Mesothelial cell of epicardium (in vitro differentiated cells): Measurements from ENCODE around the gene IL1F10. TPM values are rescaled to one million over a fixed set of nuclear protein-coding genes. Genes with fewer than 3 reads are reported as not detected.

ENCODE experiments used
- DNase-seq, 2 experiments: peaks; one replicate each; pipeline ENCODE4 v3.0.0; 2021; ENCODE audit warnings: low spot score in 2 of 2; ENCODE audit not compliant: unreplicated experiment in 2 of 2
- H3K27ac Mint-ChIP-seq: 2 replicates; pipeline ENCODE4 v1.8.0; 2021; ENCODE audit warnings: mixed read lengths
- H3K27me3 Mint-ChIP-seq: 2 replicates; pipeline ENCODE4 v1.8.0; 2021; ENCODE audit warnings: low read depth, mixed read lengths
- H3K36me3 Mint-ChIP-seq: 2 replicates; pipeline ENCODE4 v1.8.0; 2021; ENCODE audit warnings: mixed read lengths
- H3K4me1 Mint-ChIP-seq: 2 replicates; pipeline ENCODE4 v1.8.0; 2021; ENCODE audit warnings: mixed read lengths
- H3K4me3 Mint-ChIP-seq: 2 replicates; pipeline ENCODE4 v1.8.0; 2021; ENCODE audit warnings: mild to moderate bottlenecking, moderate library complexity, mixed read lengths
- H3K9me3 Mint-ChIP-seq: 2 replicates; pipeline ENCODE4 v1.8.0; 2021; ENCODE audit warnings: mixed read lengths
- total RNA-seq: library from RNA; stranded (reverse); gene quantifications from 3 replicates; pipeline ENCODE4 v1.2.1, GENCODE V29; 2021
- TF ChIP-seq, protein P1 (sequence below): fragments of 200-600 bp; sonication (generic); IDR thresholded peaks from one replicate; pipeline ENCODE4 v1.5.0; 2021; ENCODE audit warnings: antibody characterized with exemption; ENCODE audit not compliant: unreplicated experiment

The IL1F10 gene
- total RNA-seq, 1 donor from 2014 or later = not detected

DNA sequence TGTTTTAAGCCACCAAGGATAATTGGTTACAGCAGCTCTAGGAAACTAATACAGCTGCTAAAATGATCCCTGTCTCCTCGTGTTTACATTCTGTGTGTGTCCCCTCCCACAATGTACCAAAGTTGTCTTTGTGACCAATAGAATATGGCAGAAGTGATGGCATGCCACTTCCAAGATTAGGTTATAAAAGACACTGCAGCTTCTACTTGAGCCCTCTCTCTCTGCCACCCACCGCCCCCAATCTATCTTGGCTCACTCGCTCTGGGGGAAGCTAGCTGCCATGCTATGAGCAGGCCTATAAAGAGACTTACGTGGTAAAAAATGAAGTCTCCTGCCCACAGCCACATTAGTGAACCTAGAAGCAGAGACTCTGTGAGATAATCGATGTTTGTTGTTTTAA lies 3.5 kb upstream of the IL1F10 start:
- Mint-ChIP-seq H3K27me3 (peaks cover 18% of the 10 kb centered on the region), H3K27ac (no peak overlapping the region), H3K4me1 (peaks cover 8% of the 10 kb centered on the region), H3K36me3 (no peaks in the 10 kb centered on the region), H3K4me3 (no peak overlapping the region), H3K9me3 (peaks cover 24% of the 10 kb centered on the region)
- TF ChIP-seq, protein P1, sequence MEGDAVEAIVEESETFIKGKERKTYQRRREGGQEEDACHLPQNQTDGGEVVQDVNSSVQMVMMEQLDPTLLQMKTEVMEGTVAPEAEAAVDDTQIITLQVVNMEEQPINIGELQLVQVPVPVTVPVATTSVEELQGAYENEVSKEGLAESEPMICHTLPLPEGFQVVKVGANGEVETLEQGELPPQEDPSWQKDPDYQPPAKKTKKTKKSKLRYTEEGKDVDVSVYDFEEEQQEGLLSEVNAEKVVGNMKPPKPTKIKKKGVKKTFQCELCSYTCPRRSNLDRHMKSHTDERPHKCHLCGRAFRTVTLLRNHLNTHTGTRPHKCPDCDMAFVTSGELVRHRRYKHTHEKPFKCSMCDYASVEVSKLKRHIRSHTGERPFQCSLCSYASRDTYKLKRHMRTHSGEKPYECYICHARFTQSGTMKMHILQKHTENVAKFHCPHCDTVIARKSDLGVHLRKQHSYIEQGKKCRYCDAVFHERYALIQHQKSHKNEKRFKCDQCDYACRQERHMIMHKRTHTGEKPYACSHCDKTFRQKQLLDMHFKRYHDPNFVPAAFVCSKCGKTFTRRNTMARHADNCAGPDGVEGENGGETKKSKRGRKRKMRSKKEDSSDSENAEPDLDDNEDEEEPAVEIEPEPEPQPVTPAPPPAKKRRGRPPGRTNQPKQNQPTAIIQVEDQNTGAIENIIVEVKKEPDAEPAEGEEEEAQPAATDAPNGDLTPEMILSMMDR = no peak
- DNase-seq = no peak

DNA sequence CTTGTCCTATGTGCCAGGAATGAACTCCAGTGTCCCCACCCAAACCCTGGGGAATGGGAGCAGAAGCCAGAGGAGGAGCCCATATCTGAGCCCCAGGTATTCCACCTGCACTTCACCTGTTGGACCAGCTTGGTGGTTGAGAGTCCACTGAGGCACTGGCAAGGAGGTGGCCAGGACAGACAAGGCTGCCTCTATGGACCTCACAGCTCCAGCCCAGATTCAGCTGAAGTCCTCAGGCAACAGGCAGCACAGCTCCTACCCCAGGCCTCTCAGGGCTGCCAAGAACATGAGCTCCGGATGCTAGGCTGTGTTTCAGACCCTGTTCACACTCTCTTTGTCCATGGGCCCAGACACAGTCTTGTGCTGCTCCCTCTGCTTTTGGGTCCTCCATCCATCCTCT lies 2.9 kb upstream of the IL1F10 start:
- H3K36me3 Mint-ChIP-seq = no peaks in the 10 kb centered on the region
- H3K4me1 Mint-ChIP-seq = peaks cover 12% of the 10 kb centered on the region
- TF ChIP-seq, protein P1 = no peak
- no peak overlapping the region for H3K4me3 Mint-ChIP-seq
- H3K27ac Mint-ChIP-seq = no peak overlapping the region
- peaks cover 19% of the 10 kb centered on the region for H3K27me3 Mint-ChIP-seq
- no peak for DNase-seq
- peaks cover 24% of the 10 kb centered on the region for H3K9me3 Mint-ChIP-seq

DNA sequence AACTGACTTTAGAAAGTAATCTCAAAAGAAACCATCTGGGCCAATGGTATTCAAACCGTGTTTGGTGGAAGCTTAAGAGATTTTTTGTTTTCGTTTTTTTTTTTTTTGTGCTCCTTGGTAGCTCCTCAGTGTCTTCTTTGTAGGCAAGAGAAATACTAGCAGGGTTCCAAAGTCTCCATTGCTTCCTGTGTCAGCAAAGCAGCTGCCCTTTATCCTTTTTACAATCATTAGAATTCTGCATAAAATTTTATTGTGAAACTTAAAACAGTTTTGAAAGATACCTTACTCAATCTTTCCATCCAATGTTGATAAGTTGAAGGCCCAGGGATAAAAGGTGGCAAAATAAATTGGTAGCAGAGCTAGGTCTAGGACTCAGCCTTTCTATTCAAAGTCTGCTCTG lies 479 bp downstream of the IL1F10 start:
- DNase-seq = no peak
- TF ChIP-seq, protein P1 = no peak
- peaks cover 24% of the 10 kb centered on the region for H3K9me3 Mint-ChIP-seq
- H3K36me3 Mint-ChIP-seq = no peaks in the 10 kb centered on the region
- H3K4me1 Mint-ChIP-seq = peaks cover 12% of the 10 kb centered on the region
- H3K4me3 Mint-ChIP-seq = no peak overlapping the region
- no peak overlapping the region for H3K27ac Mint-ChIP-seq
- peaks cover 13% of the 10 kb centered on the region for H3K27me3 Mint-ChIP-seq

DNA sequence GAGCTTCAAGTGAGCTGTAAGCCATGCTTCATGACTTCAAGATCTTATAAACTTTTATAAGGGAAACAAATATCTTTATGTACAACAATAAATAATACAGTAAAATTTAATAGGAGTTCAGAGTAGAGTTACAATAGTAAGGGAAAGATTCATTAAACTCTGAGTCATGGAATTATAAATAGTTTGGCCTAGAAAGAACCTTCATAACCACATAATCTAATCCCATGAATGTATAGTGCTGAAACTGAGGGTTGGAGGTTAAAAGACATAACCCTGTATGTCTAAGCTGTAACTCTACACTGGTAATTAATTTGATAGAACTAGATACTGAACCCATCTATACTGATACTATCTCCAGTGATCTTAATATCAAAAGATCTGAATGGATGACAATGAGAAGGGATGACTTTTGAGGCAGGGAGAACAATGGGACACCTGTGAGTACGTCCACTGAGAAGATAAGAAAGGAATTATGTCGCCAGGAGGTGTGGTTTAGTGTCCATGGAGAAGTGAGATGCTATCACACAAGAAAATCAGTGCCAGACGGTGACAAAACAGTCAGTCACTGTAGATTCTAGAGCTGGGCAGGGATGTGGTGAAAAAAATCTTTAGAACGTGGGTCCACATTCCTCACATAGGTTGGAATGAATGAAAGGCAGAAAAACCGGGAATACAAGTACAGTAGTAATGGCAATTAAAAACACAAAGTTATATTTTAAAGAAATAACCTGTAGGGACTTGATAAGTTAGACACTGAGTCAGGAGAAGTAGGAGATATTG lies 1.1 kb downstream of the IL1F10 start:
- peaks cover 21% of the 10 kb centered on the region for H3K9me3 Mint-ChIP-seq
- TF ChIP-seq, protein P1 = no peak
- H3K27me3 Mint-ChIP-seq = peaks cover 9% of the 10 kb centered on the region
- H3K36me3 Mint-ChIP-seq = no peaks in the 10 kb centered on the region
- H3K4me1 Mint-ChIP-seq = peaks cover 12% of the 10 kb centered on the region
- DNase-seq = no peak
- no peak overlapping the region for H3K4me3 Mint-ChIP-seq
- peak overlapping the region; percentile 26 for H3K27ac Mint-ChIP-seq

DNA sequence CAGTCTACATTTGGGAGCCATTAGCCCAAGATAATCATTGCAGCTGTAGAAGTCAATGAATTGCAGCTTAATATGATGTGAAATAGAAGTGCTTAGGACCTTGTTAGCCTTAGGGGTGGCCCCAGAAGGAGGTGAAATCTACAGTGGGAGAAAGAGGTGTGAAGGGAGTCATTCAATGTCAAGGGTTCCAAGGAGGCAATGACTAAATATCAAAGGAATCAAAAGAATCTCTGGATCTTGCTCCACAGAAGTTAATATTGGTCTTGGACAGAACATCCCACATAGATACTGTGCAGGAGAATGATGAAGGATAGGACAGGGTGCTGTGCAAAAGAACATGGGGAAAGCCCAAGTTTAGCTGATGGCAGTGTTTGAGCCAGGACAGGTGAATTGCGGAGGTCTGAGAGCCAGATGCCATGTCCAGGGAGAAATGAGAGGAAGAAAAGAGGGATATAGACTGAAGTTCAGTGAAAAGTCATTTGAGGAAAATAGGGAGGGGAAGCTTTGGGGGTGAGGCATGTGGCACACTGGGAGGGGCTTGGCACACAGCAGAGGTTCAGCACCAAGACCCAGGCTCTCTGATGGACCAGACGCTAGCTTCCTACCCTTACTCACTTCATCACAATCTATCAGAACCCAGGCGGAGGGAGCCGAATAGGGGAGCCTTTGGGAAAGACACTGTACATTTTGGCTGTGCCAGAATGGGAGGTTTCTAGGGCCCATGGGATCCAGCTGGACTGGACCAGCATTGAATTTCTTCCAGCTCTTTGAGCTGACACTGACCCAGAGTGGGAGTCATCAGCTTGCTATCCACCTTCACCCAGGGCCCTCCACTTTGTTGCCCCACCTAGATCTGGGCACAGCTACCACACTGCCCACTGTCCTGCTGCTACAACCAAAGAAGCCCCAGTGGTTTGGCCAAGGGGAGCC lies 2.2 kb downstream of the IL1F10 start:
- no peak overlapping the region for H3K4me3 Mint-ChIP-seq
- H3K36me3 Mint-ChIP-seq = no peaks in the 10 kb centered on the region
- H3K27me3 Mint-ChIP-seq = peaks cover 8% of the 10 kb centered on the region
- H3K4me1 Mint-ChIP-seq = peaks cover 12% of the 10 kb centered on the region
- H3K27ac Mint-ChIP-seq = no peak overlapping the region
- DNase-seq = no peak
- TF ChIP-seq, protein P1 = no peak
- peaks cover 20% of the 10 kb centered on the region for H3K9me3 Mint-ChIP-seq
